Kidney (tissue), 14 donors: ENCODE results near the gene BEX5. TPM values are rescaled to one million over a fixed set of nuclear protein-coding genes. Genes with fewer than 3 reads are reported as not detected.
"Not testable (repeated sequence)": the region's sequence is repeated elsewhere in the genome, so short reads cannot be mapped to it uniquely, and the experiment has no call there.

Experiments
- DNase-seq, 5 donors: peaks; one replicate each; pipeline ENCODE4 v3.0.0-alpha.2; 2013 to 2020
- FAIRE-seq: peaks from 2 replicates; lab custom pipeline; 2012; peaks lifted over from hg19 to GRCh38; lab: Jason Lieb, UNC
- H3K27ac ChIP-seq, 2 donors: one replicate each; pipeline ENCODE4 v1.7.0; 2013; ENCODE audit warnings: low read depth in 2 of 2, low read length in 2 of 2, inconsistent platforms in 1 of 2
- H3K27me3 ChIP-seq: one replicate; pipeline ENCODE4 v1.7.1; 2013; ENCODE audit warnings: low read length, inconsistent platforms; ENCODE audit not compliant: control insufficient read depth, insufficient read depth
- H3K36me3 ChIP-seq, 3 donors: one replicate each; pipeline versions ENCODE4 v1.7.0 to v1.7.1; 2013; ENCODE audit warnings: low read length in 3 of 3, control low read depth in 1 of 3, inconsistent platforms in 1 of 3; ENCODE audit not compliant: insufficient read depth in 3 of 3, control insufficient read depth in 2 of 3
- H3K4me1 ChIP-seq, 3 donors: one replicate each; pipeline versions ENCODE4 v1.7.0 to v1.7.1; 2013; ENCODE audit warnings: low read length in 3 of 3, inconsistent platforms in 1 of 3, low read depth in 1 of 3; ENCODE audit not compliant: control insufficient read depth in 2 of 3, insufficient read depth in 2 of 3
- H3K4me3 ChIP-seq, 3 donors: one replicate each; pipeline versions ENCODE4 v1.7.0 to v1.8.1; 2013; ENCODE audit warnings: low read length in 3 of 3, control low read depth in 1 of 3, inconsistent platforms in 1 of 3
- H3K9ac ChIP-seq, 3 donors: one replicate each; pipeline versions ENCODE4 v1.7.0 to v1.7.1; 2013; ENCODE audit warnings: low read length in 3 of 3, control low read depth in 1 of 3, inconsistent platforms in 1 of 3
- H3K9me3 ChIP-seq, 3 donors: one replicate each; pipeline versions ENCODE4 v1.7.0 to v1.7.1; 2013; ENCODE audit warnings: low read length in 3 of 3, control low read depth in 1 of 3, inconsistent platforms in 1 of 3; ENCODE audit not compliant: control insufficient read depth in 2 of 3, insufficient read depth in 1 of 3
- intact Hi-C: fragments of 100-400 bp; cut with DNase I; formaldehyde crosslinking; loops from one replicate; pipeline ENCODE4 v1.11.1; 2022
- polyA plus RNA-seq: library from polyadenylated mRNA; stranded (reverse); fragments of 350-450 nt; fragmentation: Illumina TruSeq; extraction: RNeasy Lipid Tissue Mini Kit (QIAGEN cat#74804); gene quantifications from one replicate; pipeline ENCODE4 v1.2.3, GENCODE V29; 2014; ENCODE audit warnings: low read depth, low replicate concordance; ENCODE audit not compliant: insufficient read depth
- total RNA-seq: library from RNA; stranded (reverse); fragmentation: NEBNext Ultra II Directional; extraction: Animal tissue kit (Norgen Biotek cat#: 25700); gene quantifications from one replicate; pipeline ENCODE4 v1.2.1, GENCODE V29; 2021
- TF ChIP-seq, protein P1 (sequence below): IDR thresholded peaks from 3 replicates; pipeline ENCODE4 v1.5.1; 2012; ENCODE audit warnings: mild to moderate bottlenecking, moderate library complexity, borderline replicate concordance; ENCODE audit not compliant: insufficient read depth; ENCODE audit errors: extremely low read depth
- donor health status: control.
- donor health status: control.
- donor health status: control.
- donor health status: control.
- donor health status: control.
- donor health status: DM: yes; HTN: yes; CAD: no.
- donor health status: Normal renal cell carcinoma (clear cell type).

Gene BEX5
- total and polyA plus RNA-seq, 2 donors from 2014 or later: 9.5 to 42.4 TPM

DNA sequence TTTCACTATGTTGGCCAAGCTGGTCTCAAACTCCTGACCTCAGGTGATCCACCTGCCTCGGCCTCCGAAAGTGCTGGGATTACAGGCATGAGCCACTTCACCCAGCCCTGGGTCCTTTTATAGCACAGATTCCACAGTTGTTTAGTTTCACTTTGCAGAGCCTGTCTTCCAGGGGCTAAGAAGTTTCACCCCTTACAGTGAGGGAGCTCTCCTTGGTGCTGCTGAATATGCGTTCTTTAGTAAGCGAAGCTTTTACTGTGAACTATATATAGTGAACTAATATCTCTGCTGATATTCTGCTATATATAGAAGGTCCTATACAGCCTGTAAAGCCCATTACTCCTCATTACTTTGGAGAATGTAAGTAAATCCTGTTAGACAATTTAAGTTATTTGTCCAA is 17.7 kb downstream of the BEX5 start:
- H3K4me1 ChIP-seq: no peaks in the 10 kb centered on the region
- no peak overlapping the region for H3K27ac ChIP-seq
- no peak overlapping the region for H3K4me3 ChIP-seq
- no peak overlapping the region for H3K9ac ChIP-seq
- intact Hi-C loops: no loop called here
- H3K9me3 ChIP-seq: no peaks in the 10 kb centered on the region
- no peaks in the 10 kb centered on the region for H3K36me3 ChIP-seq
- DNase-seq (peak in 3 of 5 donors; percentile 18 to 50 (median 42)), FAIRE-seq (no peak)
- TF ChIP-seq, protein P1, sequence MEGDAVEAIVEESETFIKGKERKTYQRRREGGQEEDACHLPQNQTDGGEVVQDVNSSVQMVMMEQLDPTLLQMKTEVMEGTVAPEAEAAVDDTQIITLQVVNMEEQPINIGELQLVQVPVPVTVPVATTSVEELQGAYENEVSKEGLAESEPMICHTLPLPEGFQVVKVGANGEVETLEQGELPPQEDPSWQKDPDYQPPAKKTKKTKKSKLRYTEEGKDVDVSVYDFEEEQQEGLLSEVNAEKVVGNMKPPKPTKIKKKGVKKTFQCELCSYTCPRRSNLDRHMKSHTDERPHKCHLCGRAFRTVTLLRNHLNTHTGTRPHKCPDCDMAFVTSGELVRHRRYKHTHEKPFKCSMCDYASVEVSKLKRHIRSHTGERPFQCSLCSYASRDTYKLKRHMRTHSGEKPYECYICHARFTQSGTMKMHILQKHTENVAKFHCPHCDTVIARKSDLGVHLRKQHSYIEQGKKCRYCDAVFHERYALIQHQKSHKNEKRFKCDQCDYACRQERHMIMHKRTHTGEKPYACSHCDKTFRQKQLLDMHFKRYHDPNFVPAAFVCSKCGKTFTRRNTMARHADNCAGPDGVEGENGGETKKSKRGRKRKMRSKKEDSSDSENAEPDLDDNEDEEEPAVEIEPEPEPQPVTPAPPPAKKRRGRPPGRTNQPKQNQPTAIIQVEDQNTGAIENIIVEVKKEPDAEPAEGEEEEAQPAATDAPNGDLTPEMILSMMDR: no peak
- H3K27me3 ChIP-seq: no peaks in the 10 kb centered on the region

DNA sequence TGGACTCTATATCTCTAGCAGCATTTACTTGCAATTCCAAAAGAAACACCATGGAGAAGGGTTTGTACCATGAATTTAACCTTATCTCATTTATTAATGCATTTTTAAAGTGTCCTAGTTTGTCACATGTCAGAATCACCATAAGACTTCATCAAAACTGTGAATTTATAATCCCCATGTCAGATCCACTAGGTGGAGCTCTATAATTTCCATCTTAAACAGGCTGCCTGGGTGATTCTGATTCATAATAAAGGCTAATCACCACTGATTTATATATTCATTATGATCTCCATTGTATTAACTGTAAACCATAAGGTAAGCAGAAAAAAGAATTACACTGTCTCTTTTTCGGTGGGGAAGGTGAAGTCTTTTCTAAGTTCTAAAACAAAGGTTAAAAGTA is 26.3 kb downstream of the BEX5 start:
- Histone ChIP-seq H3K27me3 (peaks cover 7% of the 10 kb centered on the region), H3K9ac (no peak overlapping the region), H3K36me3 (no peaks in the 10 kb centered on the region), H3K27ac (no peak overlapping the region), H3K4me1 (no peaks in the 10 kb centered on the region), H3K4me3 (no peak overlapping the region), H3K9me3 (no peaks in the 10 kb centered on the region)
- no peak for DNase-seq
- TF ChIP-seq, protein P1: peak; percentile 26
- FAIRE-seq: peak; percentile 97
- intact Hi-C loops: no loop called here

DNA sequence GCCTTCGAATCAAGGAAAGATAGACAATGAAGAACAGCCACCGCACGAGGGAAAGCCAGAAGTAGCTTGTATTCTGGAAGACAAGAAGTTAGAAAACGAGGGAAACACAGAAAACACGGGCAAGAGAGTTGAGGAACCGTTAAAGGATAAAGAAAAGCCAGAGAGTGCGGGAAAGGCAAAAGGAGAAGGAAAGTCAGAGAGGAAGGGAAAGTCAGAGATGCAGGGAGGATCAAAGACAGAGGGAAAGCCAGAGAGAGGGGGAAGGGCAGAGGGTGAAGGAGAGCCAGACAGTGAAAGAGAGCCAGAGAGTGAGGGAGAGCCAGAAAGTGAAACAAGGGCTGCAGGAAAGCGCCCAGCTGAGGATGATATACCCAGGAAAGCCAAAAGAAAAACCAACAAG is 28.9 kb downstream of the BEX5 start:
- peaks cover 13% of the 10 kb centered on the region for H3K27me3 ChIP-seq

DNA sequence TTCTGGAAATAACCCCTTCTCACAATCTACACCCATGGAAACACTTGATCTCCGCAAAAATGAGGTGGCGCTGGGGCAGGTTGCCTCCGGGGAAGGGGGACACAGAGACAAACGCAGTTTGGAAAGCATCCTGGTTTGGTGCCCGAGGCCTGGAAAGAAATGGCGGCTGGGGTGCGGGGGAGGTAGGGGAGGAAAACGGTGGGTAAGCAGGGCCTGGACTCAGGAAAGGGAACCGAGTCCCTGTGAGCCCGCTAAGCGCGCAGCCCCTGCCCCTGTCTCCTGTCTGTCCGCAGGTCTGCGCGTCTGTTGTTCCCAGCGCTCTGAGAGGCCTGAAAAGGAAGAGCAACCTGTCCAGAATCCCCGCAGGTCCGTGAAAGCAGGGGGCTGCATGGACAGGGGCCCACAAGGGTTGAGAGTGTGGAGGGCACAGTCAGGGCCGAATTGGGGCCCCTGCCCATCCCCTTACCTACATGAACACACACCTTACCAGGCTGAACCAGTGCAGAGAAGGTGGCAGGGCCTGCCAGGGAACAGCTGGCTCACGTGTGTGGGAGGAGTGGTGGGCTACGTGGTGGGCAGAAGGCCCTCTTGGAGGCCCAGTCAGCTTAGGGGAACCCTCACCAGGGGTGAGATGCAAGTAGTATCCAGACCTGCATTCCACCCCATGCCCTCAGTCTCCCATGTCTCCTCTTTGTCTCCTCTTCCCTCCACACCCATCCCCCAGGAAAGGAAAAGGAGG is 29.5 kb downstream of the BEX5 start:
- H3K4me3 ChIP-seq, H3K9ac ChIP-seq, intact Hi-C loops, H3K9me3 ChIP-seq, H3K36me3 ChIP-seq, FAIRE-seq, H3K27ac ChIP-seq, H3K4me1 ChIP-seq: not testable (repeated sequence)
- H3K27me3 ChIP-seq: peaks cover 13% of the 10 kb centered on the region
- DNase-seq: peak in 3 of 5 donors; percentile 2 to 33 (median 12)

More for the DNA sequence above, 28.9 kb downstream of the BEX5 start:
- intact Hi-C loops: no loop called here
- Histone ChIP-seq H3K27ac (no peak overlapping the region), H3K9ac (no peak overlapping the region), H3K9me3 (no peaks in the 10 kb centered on the region), H3K4me3 (no peak overlapping the region), H3K36me3 (no peaks in the 10 kb centered on the region), H3K4me1 (no peaks in the 10 kb centered on the region)
- DNase-seq: no peak
- FAIRE-seq: no peak
- TF ChIP-seq, protein P1: no peak

DNA sequence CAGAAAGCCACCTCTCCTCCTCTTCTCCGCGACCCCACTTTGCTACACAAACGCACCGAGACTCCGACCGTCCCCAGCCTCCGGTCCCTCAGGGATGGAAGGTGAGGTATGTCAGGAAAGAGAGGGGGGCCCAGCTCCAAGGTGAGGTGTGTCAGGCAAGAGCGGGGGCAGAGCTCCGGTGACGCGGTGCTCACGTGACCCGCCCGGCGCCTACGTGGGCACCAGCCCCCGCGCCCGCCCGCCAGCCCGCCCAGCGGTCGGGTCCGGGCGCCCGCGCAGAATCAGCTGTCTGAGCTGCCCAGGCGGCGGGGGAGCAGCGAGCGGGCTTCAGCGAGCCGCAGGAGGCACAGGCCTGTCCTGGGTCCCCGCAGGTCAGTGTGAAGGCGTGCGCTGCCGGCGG is 30.3 kb downstream of the BEX5 start, which contains the start of gene TCEAL2:
TSS of gene TCEAL2 (plus strand) at position 244 of the 400 bp plus-strand sequence. CDS start 1,152 bp downstream, outside the sequence.
- FAIRE-seq, H3K9ac ChIP-seq, H3K9me3 ChIP-seq, H3K4me1 ChIP-seq, H3K27ac ChIP-seq, H3K27me3 ChIP-seq, intact Hi-C loops, H3K36me3 ChIP-seq: not testable (repeated sequence)
- peak in 4 of 5 donors; percentile 39 to 59 (median 51) for DNase-seq
- peak within 1 kb of the TSS; percentile 41 to 45 (median 41) for H3K4me3 ChIP-seq

DNA sequence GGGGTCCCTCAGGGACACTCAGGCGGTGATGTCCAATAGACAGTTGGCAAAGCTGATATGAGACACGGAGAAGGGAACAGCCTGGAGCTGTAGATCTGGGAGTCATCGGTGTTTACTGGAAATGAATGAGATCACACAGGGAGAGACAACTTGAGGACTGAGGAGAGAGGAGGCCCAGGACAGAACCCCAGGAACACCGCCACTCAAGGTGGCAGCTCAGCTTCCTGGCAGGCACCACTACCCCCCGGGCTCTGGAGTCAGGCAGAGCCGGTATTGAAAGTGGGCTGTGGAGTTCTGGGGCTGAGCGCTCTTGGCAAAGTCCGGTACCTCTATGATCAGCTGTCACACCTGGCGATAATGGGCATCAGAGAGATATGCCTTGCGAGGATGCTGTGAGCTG is 30.8 kb downstream of the BEX5 start:
- H3K9ac ChIP-seq, DNase-seq, H3K9me3 ChIP-seq, H3K27me3 ChIP-seq, H3K4me1 ChIP-seq, H3K27ac ChIP-seq, FAIRE-seq, H3K36me3 ChIP-seq, intact Hi-C loops: not testable (repeated sequence)
- H3K4me3 ChIP-seq: peak overlapping the region; percentile 41 to 45 (median 41)
